K562 (cell line): ENCODE measurements around the gene ASCL3. TPM values are rescaled to one million over a fixed set of nuclear protein-coding genes. Genes with fewer than 3 reads are reported as not detected.
A peak's percentile ranks its signal among the peaks of the same experiment; 100 is the strongest.

Source experiments
- BCOR ChIP-seq: fragments of 450-650 bp; IDR thresholded peaks from 2 replicates; pipeline ENCODE4 v1.6.1; 2016
- FOXM1 ChIP-seq, 2 experiments: fragments of 450-650 bp in 1 of 2; sonication (generic) in 1 of 2; formaldehyde crosslinking in 1 of 2; IDR thresholded peaks; 2 replicates each; pipeline versions ENCODE4 v1.6.1 to v1.9.0; 2017 to 2022; ENCODE audit warnings: low read depth in 2 of 2, mild to moderate bottlenecking in 2 of 2, missing genetic modification reagents in 1 of 2, moderate library complexity in 1 of 2
- HMG20B ChIP-seq: fragments of 250-450 bp; sonication (Bioruptor Pico); IDR thresholded peaks from 2 replicates; pipeline ENCODE4 v1.5.0; 2021; ENCODE audit warnings: mild to moderate bottlenecking
- LARP7 ChIP-seq: fragments of 450-650 bp; IDR thresholded peaks from 2 replicates; pipeline ENCODE4 v1.6.1; 2016
- MAZ ChIP-seq, 2 experiments: fragments of 450-650 bp in 1 of 2; sonication (generic) in 1 of 2; formaldehyde crosslinking; IDR thresholded peaks in 1 of 2; conservative IDR thresholded peaks in 1 of 2; 2 replicates each; pipeline versions ENCODE4 v1.4.0 to v1.5.0; 2020; ENCODE audit warnings: mild to moderate bottlenecking in 1 of 2, missing genetic modification reagents in 1 of 2
- NRF1 ChIP-seq, 2 experiments: fragments of 450-650 bp; IDR thresholded peaks in 1 of 2; conservative IDR thresholded peaks in 1 of 2; 2 replicates each; pipeline ENCODE4 v1.6.1; 2014; ENCODE audit warnings: mild to moderate bottlenecking in 2 of 2
- RBFOX2 ChIP-seq: fragments of 200-400 bp; formaldehyde crosslinking; IDR thresholded peaks from 2 replicates; pipeline ENCODE4 v1.6.1; 2017; ENCODE audit warnings: low read depth, mild to moderate bottlenecking, low read length, moderate library complexity
- RBM17 ChIP-seq: fragments of 200-400 bp; formaldehyde crosslinking; IDR thresholded peaks from 2 replicates; pipeline ENCODE4 v1.6.1; 2017; ENCODE audit warnings: low read depth, mild to moderate bottlenecking, low read length, borderline replicate concordance
- RBM34 ChIP-seq: fragments of 200-400 bp; formaldehyde crosslinking; IDR thresholded peaks from 2 replicates; pipeline ENCODE4 v1.6.1; 2018; ENCODE audit warnings: low read length, borderline replicate concordance; ENCODE audit not compliant: insufficient read depth
- TAF7 ChIP-seq: fragments of 450-650 bp; IDR thresholded peaks from 2 replicates; pipeline ENCODE4 v1.6.1; 2016; ENCODE audit warnings: missing genetic modification characterization, missing compliant biosample characterization
- TBL1XR1 ChIP-seq, 2 experiments: IDR thresholded peaks; 2 replicates each; pipeline ENCODE4 v1.6.1; 2012; ENCODE audit warnings: improper control_type of control experiment in 2 of 2, low read length in 2 of 2, mild to moderate bottlenecking in 1 of 2
- TBP ChIP-seq: optimal IDR thresholded peaks from 2 replicates; pipeline ENCODE3; 2011; ENCODE audit warnings: low read depth, low read length, improper control_type of control experiment
- TEAD4 ChIP-seq, 2 experiments: sonication (generic) in 1 of 2; formaldehyde crosslinking in 1 of 2; IDR thresholded peaks; 2 replicates each; pipeline versions ENCODE4 v1.6.1 to v1.8.0; 2012 to 2022; ENCODE audit warnings: borderline replicate concordance in 1 of 2, inconsistent platforms in 1 of 2, low read length in 1 of 2, mild to moderate bottlenecking in 1 of 2, missing genetic modification reagents in 1 of 2
- U2AF2 ChIP-seq: fragments of 200-400 bp; formaldehyde crosslinking; optimal IDR thresholded peaks from 2 replicates; pipeline ENCODE3; 2017; ENCODE audit warnings: low read depth, mild to moderate bottlenecking, low read length
- ZNF217 ChIP-seq: sonication (generic); formaldehyde crosslinking; IDR thresholded peaks from 2 replicates; pipeline ENCODE4 v1.8.0; 2022; ENCODE audit warnings: mild to moderate bottlenecking, missing genetic modification reagents
- polyA plus RNA-seq, 8 experiments: library from polyadenylated mRNA; depleted of rRNA in 4 of 8; stranded (reverse) in 5 of 8; unstranded in 3 of 8; fragments of >200 nt; fragmentation: Nextera tagmentation in 2 of 8; fragmentation: Illumina TruSeq in 1 of 8; extraction: Ambion mirVana in 2 of 8; extraction: Trizol in 1 of 8; gene quantifications; 2 replicates each; pipeline versions ENCODE4 v1.2.1 to v1.2.3, GENCODE V29; 2011 to 2014; ENCODE audit warnings: inconsistent platforms in 1 of 8, missing spikeins in 1 of 8
- total RNA-seq, 7 experiments: library from RNA; depleted of rRNA in 6 of 7; stranded (reverse); fragments of >200 nt in 6 of 7; fragmentation: Illumina TruSeq in 2 of 7; extraction: Trizol in 2 of 7; gene quantifications; 2 replicates each; pipeline versions ENCODE4 v1.2.1 to v1.2.3, GENCODE V29; 2011 to 2021; ENCODE audit warnings: low replicate concordance in 1 of 7
- TF ChIP-seq, protein P1 (sequence below): fragments of 250-450 bp; sonication (Bioruptor Pico); IDR thresholded peaks from 2 replicates; pipeline ENCODE4 v1.4.0; 2020; ENCODE audit warnings: mild to moderate bottlenecking, moderate library complexity
- TF ChIP-seq, protein P2 (sequence below): fragments of 250-450 bp; sonication (Bioruptor Pico); IDR thresholded peaks from 2 replicates; pipeline ENCODE4 v1.4.0; 2020; ENCODE audit warnings: mild to moderate bottlenecking
- TF ChIP-seq, protein P3 (sequence below): fragments of 250-450 bp; sonication (Bioruptor Pico); IDR thresholded peaks from 2 replicates; pipeline ENCODE4 v1.9.0; 2021; ENCODE audit warnings: mild to moderate bottlenecking, inconsistent platforms
- TF ChIP-seq, protein P4 (sequence below): fragments of 250-450 bp; sonication (Bioruptor Pico); IDR thresholded peaks from 2 replicates; pipeline ENCODE4 v1.5.0; 2021

Gene ASCL3
- total and polyA plus RNA-seq, 9 of the 15 experiments (the other 6 are each of a cell fraction or from before 2014, with no cell fraction given), result not detected

DNA sequence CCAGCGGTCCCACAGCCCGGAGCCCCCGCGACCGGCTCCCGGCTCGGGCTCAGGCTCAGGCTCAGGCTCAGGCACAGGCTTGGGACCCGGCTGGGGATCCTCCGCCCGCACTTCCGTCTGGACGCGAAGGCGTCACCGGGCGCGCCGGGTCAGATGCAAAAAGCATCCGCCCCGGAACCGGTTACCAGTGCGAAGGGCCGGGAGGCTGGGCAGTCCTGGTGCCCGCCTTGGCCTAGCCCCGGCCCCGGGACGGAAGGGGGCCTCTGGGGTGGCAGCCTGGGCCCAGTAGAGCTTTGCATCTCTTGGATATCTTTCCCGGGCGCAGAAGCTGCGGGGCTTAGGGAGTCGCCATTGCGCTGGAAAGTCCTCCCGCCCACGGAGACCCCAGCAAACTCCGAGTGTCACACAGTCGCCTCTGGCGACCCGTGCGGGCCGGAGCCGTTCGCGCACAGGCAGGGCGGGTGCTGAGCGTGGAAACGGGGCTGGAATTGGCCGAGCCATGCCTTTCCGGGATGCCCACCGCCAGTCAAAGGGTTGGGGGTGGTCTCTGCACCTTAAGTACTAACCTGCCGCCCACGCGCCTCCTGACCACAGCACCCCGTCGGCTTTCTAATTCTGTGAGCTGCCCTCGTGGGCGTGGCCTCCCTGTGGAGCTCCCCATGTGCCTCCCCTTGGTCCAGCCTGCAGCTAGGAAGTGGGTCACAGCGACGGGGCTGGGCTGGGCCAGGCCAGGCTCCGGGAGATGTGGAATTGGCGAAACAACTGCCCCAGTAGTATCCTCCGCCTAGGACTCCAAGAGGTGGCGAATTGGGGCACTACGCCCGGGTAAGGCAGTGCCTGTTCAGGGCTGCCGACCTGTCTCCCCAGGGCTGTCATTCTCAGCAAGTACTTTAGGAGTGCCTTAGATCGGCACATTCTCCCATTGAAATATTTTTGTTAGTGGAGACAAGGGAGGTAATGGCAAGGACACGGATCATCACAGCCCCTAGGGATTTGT lies 21.8 kb upstream of the ASCL3 start, which contains the start of gene TMEM9B (continued):
- TF ChIP-seq TBL1XR1 (IDR thresholded peaks at IDR 0.05; ENCODE audit: low read length in 2 of 2) (peak in 1 of 2 experiments; percentile 70; a peak in 2 of 4 replicates), RBFOX2 (peak; percentile 97), RBM34 (0 out of 2 replicates have a peak, but pooled peaks have one; percentile 75), TBP (peak; percentile 59), U2AF2 (no peak), RBM17 (no peak), BCOR (0 out of 2 replicates have a peak, but pooled peaks have one; percentile 19), FOXM1 (IDR thresholded peaks at IDR 0.05; ENCODE audit: low read depth) (no peak), FOXM1 (CRISPR knock-in tag; IDR thresholded peaks at IDR 0.05; ENCODE audit: low read depth) (peak; percentile 92), LARP7 (no peak), HMG20B (CRISPR knock-in tag) (no peak), TAF7 (tag) (peak; percentile 6), ZNF217 (CRISPR knock-in tag) (no peak), NRF1 (conservative IDR thresholded peaks at IDR 0.05 in 1 of 2, IDR thresholded peaks at IDR 0.05 in 1 of 2) (peak; percentile 38 to 64), MAZ (CRISPR knock-in tag; conservative IDR thresholded peaks at IDR 0.05 in 1 of 2, IDR thresholded peaks at IDR 0.05 in 1 of 2) (peak; percentile 66 to 69), TEAD4 (IDR thresholded peaks at IDR 0.05; ENCODE audit: low read length) (no peak), TEAD4 (CRISPR knock-in tag; IDR thresholded peaks at IDR 0.05; ENCODE audit: borderline replicate concordance) (no peak)
- TF ChIP-seq, protein P1, sequence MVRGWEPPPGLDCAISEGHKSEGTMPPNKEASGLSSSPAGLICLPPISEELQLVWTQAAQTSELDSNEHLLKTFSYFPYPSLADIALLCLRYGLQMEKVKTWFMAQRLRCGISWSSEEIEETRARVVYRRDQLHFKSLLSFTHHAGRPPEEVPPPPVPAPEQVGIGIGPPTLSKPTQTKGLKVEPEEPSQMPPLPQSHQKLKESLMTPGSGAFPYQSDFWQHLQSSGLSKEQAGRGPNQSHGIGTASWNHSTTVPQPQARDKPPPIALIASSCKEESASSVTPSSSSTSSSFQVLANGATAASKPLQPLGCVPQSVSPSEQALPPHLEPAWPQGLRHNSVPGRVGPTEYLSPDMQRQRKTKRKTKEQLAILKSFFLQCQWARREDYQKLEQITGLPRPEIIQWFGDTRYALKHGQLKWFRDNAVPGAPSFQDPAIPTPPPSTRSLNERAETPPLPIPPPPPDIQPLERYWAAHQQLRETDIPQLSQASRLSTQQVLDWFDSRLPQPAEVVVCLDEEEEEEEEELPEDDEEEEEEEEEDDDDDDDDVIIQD (CRISPR knock-in tag), result no peak
- TF ChIP-seq, protein P2, sequence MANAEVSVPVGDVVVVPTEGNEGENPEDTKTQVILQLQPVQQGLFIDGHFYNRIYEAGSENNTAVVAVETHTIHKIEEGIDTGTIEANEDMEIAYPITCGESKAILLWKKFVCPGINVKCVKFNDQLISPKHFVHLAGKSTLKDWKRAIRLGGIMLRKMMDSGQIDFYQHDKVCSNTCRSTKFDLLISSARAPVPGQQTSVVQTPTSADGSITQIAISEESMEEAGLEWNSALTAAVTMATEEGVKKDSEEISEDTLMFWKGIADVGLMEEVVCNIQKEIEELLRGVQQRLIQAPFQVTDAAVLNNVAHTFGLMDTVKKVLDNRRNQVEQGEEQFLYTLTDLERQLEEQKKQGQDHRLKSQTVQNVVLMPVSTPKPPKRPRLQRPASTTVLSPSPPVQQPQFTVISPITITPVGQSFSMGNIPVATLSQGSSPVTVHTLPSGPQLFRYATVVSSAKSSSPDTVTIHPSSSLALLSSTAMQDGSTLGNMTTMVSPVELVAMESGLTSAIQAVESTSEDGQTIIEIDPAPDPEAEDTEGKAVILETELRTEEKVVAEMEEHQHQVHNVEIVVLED (CRISPR knock-in tag), result peak; percentile 88
- TF ChIP-seq, protein P3, sequence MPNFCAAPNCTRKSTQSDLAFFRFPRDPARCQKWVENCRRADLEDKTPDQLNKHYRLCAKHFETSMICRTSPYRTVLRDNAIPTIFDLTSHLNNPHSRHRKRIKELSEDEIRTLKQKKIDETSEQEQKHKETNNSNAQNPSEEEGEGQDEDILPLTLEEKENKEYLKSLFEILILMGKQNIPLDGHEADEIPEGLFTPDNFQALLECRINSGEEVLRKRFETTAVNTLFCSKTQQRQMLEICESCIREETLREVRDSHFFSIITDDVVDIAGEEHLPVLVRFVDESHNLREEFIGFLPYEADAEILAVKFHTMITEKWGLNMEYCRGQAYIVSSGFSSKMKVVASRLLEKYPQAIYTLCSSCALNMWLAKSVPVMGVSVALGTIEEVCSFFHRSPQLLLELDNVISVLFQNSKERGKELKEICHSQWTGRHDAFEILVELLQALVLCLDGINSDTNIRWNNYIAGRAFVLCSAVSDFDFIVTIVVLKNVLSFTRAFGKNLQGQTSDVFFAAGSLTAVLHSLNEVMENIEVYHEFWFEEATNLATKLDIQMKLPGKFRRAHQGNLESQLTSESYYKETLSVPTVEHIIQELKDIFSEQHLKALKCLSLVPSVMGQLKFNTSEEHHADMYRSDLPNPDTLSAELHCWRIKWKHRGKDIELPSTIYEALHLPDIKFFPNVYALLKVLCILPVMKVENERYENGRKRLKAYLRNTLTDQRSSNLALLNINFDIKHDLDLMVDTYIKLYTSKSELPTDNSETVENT (CRISPR knock-in tag), result peak; percentile 27; the same call in 1 of the 2 replicates
- TF ChIP-seq, protein P4, sequence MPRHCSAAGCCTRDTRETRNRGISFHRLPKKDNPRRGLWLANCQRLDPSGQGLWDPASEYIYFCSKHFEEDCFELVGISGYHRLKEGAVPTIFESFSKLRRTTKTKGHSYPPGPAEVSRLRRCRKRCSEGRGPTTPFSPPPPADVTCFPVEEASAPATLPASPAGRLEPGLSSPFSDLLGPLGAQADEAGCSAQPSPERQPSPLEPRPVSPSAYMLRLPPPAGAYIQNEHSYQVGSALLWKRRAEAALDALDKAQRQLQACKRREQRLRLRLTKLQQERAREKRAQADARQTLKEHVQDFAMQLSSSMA (CRISPR knock-in tag), result 0 out of 2 replicates have a peak, but pooled peaks have one; percentile 61
